ENCODE results near the gene ALS2.

The ALS2 gene

GRCh38 chr2:201758234-201758633 lies 22.5 kb downstream of the ALS2 start:
- DNase-seq (ENCODE audit: low read depth, low spot score) = no peak

- no peak for DNase-seq (ENCODE audit: low read depth, low spot score)
Observed at GRCh38 chr2:201754717-201755415, 25.9 kb downstream of the ALS2 start.

DNA sequence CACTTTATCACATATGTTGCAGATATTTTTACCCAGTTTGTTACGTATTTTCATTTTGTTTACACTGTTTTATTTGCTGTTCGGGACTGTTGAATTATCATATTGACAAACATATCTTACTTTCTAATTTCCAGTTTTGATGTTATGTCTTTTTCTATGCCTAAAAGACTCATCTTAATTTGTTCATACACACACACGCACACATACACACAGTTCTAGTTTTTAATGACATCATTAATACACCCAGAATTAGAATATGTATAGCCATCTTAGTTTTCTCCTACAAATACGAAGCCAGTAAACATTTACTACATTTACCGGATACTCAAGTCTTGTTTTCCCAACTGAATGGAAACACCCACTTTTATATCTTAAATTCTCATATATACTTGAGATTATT lies 29.2 kb downstream of the ALS2 start:
- no peak for DNase-seq (ENCODE audit: low read depth, low spot score)

GRCh38 chr2:201746551-201746950 lies 34.2 kb downstream of the ALS2 start:
- DNase-seq (ENCODE audit: low read depth, low spot score) = no peak

- DNase-seq (ENCODE audit: low read depth, low spot score) = no peak
Observed at GRCh38 chr2:201735486-201735885, 45.2 kb downstream of the ALS2 start.

DNA sequence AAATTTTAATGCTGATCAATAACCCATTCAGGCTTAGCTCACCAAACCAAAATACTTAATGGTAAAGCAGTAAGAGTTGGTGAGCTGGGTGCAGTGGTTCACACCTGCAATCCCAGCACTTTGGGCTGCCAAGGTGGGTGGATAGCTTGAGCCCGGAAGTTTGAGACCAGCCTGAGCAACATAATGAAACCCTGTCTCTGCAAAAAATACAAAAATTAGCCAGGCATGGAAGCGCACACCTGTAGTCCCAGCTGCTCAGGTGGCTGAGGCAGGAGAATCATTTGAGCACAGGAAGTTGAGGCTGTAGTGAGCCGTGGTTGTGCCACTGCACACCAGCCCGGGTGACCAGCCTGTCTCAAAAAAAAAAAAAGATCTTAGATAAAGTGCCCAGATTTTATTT lies 46.6 kb downstream of the ALS2 start:
- no peak for DNase-seq (ENCODE audit: low read depth, low spot score)

GRCh38 chr2:201733544-201733943 lies 47.2 kb downstream of the ALS2 start:
- no peak for DNase-seq (ENCODE audit: low read depth, low spot score)

- no peak for DNase-seq (ENCODE audit: low read depth, low spot score)
Observed at GRCh38 chr2:201730651-201731285, 50.0 kb downstream of the ALS2 start.

DNA sequence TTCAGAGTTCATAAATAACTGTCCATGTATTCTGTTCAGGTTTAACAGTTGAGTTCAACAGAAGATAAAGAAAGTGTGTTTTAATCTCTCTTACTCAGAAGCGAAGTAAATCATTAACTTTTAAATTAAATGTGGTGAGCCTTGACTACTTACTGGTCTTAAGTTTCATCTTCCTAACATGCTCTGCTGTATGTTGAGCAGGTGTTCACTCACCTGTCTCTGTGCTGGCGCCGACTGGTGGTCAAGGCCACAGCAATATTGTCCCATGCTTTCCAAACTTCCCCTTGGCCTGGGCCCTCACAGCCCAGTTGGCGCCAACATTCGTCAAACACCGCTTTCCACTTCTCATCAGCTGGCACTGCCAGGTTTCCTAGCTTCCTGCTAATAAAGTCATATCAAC lies 65.3 kb downstream of the ALS2 start:
- no peak for DNase-seq (ENCODE audit: low read depth, low spot score)

- DNase-seq (ENCODE audit: low read depth, low spot score) = no peak
Observed at GRCh38 chr2:201712726-201713125, 68.0 kb downstream of the ALS2 start.

GRCh38 chr2:201709747-201710146 lies 71.0 kb downstream of the ALS2 start:
- no peak for DNase-seq (ENCODE audit: low read depth, low spot score)

DNA sequence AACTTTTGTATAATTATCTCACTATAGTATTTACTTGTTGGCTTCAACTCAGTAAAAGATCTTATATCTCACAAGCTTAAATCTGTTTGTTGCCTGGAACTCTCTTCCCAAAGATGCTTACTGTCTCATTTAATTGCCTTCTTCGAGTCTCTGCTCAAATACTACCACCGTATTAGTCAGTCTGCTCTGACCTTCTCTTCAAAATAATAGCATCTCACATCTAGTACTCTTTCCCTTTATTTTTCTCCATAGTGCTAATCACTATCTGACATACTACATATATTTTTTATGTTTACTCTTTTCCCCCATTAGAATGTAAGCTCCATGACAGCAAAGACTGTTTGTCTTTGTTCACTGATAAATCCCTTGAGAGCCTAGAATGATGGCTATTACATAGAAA lies 71.7 kb downstream of the ALS2 start:
- no peak for DNase-seq (ENCODE audit: low read depth, low spot score)

- DNase-seq (ENCODE audit: low read depth, low spot score) = no peak
Observed at GRCh38 chr2:201707753-201708152, 73.0 kb downstream of the ALS2 start.

DNA sequence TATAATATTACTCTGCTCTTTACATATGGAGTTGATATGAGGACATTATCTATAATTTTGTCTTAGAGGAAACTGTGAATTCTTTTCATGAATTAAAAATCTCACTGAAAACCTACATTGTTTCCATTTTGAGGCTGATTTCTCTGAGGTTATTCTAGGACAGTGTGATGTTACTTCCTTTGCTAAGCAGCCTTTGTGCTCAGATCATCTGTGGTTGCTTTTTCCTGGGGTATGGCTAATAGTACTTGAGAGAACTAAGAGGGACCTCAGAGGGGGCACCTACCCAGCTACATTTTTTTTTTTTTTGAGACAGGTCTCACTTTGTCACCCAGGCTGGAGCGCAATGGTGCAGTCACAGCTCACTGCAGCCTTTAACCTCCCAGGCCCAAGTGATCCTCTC lies 73.6 kb downstream of the ALS2 start:
- no peak for DNase-seq (ENCODE audit: low read depth, low spot score)

DNA sequence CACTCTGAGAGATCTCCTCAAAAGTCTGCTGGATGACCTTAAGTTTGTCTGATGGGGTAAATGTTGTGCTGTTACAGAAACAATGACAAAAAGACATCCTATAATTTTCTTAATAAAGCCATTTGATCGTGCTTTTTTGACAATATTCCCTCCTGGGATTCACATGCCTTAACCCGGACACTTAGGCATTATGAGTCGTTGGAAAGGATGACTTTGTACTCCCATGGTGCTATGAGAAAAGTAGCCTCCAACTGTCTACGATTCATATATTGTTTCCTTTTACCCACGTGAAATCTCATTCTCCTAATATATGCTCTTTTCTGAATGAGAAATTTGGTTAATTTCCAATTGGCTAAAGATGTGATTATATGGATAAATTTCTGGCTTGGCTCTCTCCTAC lies 76.2 kb downstream of the ALS2 start:
- no peak for DNase-seq (ENCODE audit: low read depth, low spot score)

GRCh38 chr2:201701646-201702045 lies 79.1 kb downstream of the ALS2 start:
- DNase-seq (ENCODE audit: low read depth, low spot score) = no peak

DNA sequence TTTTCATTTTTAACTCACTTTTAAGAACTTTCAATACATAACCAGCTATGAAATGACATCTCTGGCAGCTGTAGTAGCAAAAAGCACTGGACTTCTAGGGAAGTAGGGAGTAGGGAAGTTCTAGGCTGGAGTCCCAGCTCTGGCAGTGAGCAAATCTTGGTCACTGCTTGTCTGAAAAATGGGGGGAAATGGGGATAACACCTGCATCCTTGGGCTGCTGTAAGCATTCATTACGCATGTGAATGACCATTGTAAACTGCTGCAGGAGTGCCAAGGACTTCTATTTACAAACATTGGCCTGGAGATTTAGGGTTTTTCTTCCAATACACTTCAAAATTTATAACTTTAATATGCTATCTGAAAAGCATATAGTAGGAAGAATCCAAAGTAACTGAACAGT lies 81.3 kb downstream of the ALS2 start:
- DNase-seq (ENCODE audit: low read depth, low spot score) = no peak

- no peak for DNase-seq (ENCODE audit: low read depth, low spot score)
Observed at GRCh38 chr2:201698588-201699226, 82.0 kb downstream of the ALS2 start, which contains the start of gene MPP4. MPP4 (minus strand) TSS chr2:201698644; CDS start chr2:201693954, 4,690 bp downstream.

- no peak for DNase-seq (ENCODE audit: low read depth, low spot score)
Observed at GRCh38 chr2:201697899-201698298, 82.8 kb downstream of the ALS2 start.

DNA sequence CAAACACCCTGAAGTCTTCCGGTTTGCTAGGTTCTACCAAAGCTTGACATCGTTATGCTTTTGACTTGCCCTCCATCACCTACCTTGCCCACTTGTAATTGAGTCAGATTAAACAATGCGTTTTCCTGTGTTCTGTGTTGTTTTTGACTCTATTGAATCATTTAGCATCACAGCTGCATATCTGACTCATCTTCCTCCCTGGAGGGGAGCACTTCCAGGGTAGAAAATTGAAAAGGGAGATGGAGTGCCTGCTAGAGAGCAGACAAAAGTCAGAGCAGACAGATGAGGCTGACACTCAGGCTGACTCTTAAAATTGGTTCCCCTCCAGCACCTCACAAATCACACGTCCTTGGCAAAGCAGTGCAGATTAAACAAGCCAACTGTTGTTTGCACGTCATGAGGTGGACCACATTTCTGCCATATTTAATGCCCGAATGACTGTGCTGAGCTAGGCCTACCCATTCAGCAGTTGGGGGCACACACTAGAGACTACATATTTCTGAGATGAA lies 84.5 kb downstream of the ALS2 start:
- no peak for DNase-seq (ENCODE audit: low read depth, low spot score)

- no peak for DNase-seq (ENCODE audit: low read depth, low spot score)
Observed at GRCh38 chr2:201685156-201685555, 95.6 kb downstream of the ALS2 start.

DNA sequence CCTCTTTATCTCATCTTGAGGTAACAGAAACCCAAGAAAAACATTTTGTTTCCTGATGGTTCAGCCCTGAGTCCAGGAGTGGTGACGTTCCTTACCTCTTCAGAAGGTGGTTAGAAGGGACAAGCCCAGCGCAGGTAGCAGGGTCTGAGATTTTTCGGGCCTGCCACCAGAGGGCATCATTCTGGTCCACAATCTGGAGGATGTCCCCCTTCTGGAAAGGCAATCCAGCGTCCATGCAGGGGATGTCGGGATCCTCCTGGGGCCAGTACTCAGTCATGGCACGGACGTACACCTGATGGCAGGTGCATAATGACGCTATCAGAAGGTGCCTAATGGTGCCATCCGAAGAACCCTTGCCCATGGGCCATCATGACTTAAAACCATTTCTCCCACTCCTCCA lies 100.0 kb downstream of the ALS2 start:
- DNase-seq (ENCODE audit: low read depth, low spot score) = peak; percentile 50

DNA sequence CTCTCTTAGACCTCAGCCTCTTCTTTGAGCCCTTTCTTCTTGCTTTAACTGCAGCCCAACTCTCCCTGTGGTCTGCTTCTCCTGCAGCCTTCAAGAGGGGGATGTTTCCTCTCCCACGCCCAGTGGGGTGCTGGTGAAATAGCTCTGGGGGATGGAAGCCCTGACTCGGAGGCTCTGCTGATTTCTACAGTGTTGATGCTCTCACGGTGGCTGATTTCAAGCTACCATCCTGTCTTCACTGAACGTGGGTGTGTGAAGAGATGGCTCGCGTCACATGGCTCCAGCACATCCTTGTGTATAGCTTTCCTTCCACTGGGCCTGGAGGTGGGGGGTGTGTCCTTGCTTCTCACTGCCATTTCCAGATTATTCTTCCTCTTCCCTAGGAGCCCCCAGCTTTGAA lies 102.3 kb downstream of the ALS2 start:
- no peak for DNase-seq (ENCODE audit: low read depth, low spot score)
